B cell (primary cell): Measurements from ENCODE around the gene EDC4. TPM values are rescaled to one million over a fixed set of nuclear protein-coding genes. Genes with fewer than 3 reads are reported as not detected.

ENCODE experiments used
- ATAC-seq: fragments of 200-7000 bp; cut with Tn5 transposase; one replicate; pipeline ENCODE4 v1.10.0; 2021; ENCODE audit warnings: low read depth, mild to moderate bottlenecking, moderate number of reproducible peaks, moderate library complexity
- CTCF ChIA-PET: fragments of 350-600 bp; sonication (Branson Sonifier 250); formaldehyde crosslinking; loops from one replicate; lab custom pipeline; 2021; ENCODE audit warnings: antibody characterized with exemption, inconsistent platforms; lab: Charles Lee
- POLR2A ChIA-PET: fragments of 350-600 bp; sonication (Branson Sonifier 250); formaldehyde crosslinking; loops from one replicate; lab custom pipeline; 2021; ENCODE audit warnings: antibody characterized with exemption; lab: Charles Lee
- DNase-seq: peaks from one replicate; pipeline ENCODE4 v3.0.0; 2013
- H2AFZ ChIP-seq: 2 replicates; pipeline ENCODE4 v1.6.1; 2012; ENCODE audit warnings: mild to moderate bottlenecking, low read depth, low read length; ENCODE audit not compliant: insufficient read depth, poor library complexity, severe bottlenecking
- H3K27ac ChIP-seq, 2 donors: 1 replicate in 1 of 2; 2 replicates in 1 of 2; pipeline ENCODE4 v1.5.1; 2012 to 2013; ENCODE audit warnings: low read length in 2 of 2, mild to moderate bottlenecking in 2 of 2, moderate library complexity in 1 of 2
- H3K27me3 ChIP-seq, 4 experiments: fragments of 200-600 bp in 1 of 4; sonication (generic) in 1 of 4; replicated peaks in 1 of 4; 1 replicate in 2 of 4; 2 replicates in 2 of 4; pipeline versions ENCODE4 v1.6.1 to v1.7.0; 2013 to 2016; ENCODE audit warnings: low read length in 3 of 4, mild to moderate bottlenecking in 2 of 4, mixed read lengths in 1 of 4, moderate library complexity in 1 of 4; ENCODE audit not compliant: insufficient read depth in 4 of 4, control insufficient read depth in 3 of 4; ENCODE audit errors: control extremely low read depth in 1 of 4
- H3K36me3 ChIP-seq, 2 experiments: replicated peaks in 1 of 2; 1 replicate in 1 of 2; 2 replicates in 1 of 2; pipeline versions ENCODE4 v1.6.1 to v1.7.1; 2013; ENCODE audit warnings: low read length in 1 of 2; ENCODE audit not compliant: insufficient read depth in 2 of 2, control insufficient read depth in 1 of 2; ENCODE audit errors: control extremely low read depth in 1 of 2, extremely low read depth in 1 of 2
- H3K4me1 ChIP-seq, 2 donors: fragments of 200-600 bp in 1 of 2; sonication (generic) in 1 of 2; 1 replicate in 1 of 2; 2 replicates in 1 of 2; pipeline versions ENCODE4 v1.5.1 to v1.6.1; 2013 to 2017; ENCODE audit warnings: low read length in 2 of 2; ENCODE audit not compliant: control insufficient read depth in 2 of 2, insufficient read depth in 2 of 2
- H3K4me2 ChIP-seq: replicated peaks from 2 replicates; pipeline ENCODE3; 2012; ENCODE audit warnings: mild to moderate bottlenecking, low read depth, low read length; ENCODE audit not compliant: poor library complexity, severe bottlenecking
- H3K4me3 ChIP-seq, 5 experiments: fragments of 200-600 bp in 1 of 5; sonication (generic) in 1 of 5; 1 replicate in 3 of 5; 2 replicates in 2 of 5; pipeline versions ENCODE4 v1.5.1 to v1.7.0; 2011 to 2016; ENCODE audit warnings: low read length in 4 of 5, mild to moderate bottlenecking in 4 of 5, low read depth in 2 of 5, control low read depth in 1 of 5, moderate library complexity in 1 of 5; ENCODE audit not compliant: insufficient read depth in 1 of 5; ENCODE audit errors: control extremely low read depth in 1 of 5, extremely low read depth in 1 of 5
- H3K79me2 ChIP-seq: fragments of 200-600 bp; sonication (generic); one replicate; pipeline ENCODE4 v1.6.0; 2016; ENCODE audit warnings: low read length; ENCODE audit not compliant: control insufficient read depth, insufficient read depth
- H3K9ac ChIP-seq: fragments of 200-600 bp; sonication (generic); 2 replicates; pipeline ENCODE4 v1.6.1; 2017; ENCODE audit warnings: mild to moderate bottlenecking, low read length, moderate library complexity
- H3K9me3 ChIP-seq, 3 donors: one replicate each; pipeline versions ENCODE4 v1.6.1 to v1.7.1; 2013; ENCODE audit warnings: low read length in 2 of 3; ENCODE audit not compliant: control insufficient read depth in 2 of 3, insufficient read depth in 1 of 3; ENCODE audit errors: control extremely low read depth in 1 of 3
- H4K20me1 ChIP-seq: 2 replicates; pipeline ENCODE4 v1.6.0; 2012; ENCODE audit warnings: mild to moderate bottlenecking, low read length; ENCODE audit not compliant: insufficient read depth, control insufficient read depth, poor library complexity, severe bottlenecking
- H3K27ac Mint-ChIP-seq: one replicate; pipeline ENCODE4 v1.8.0; 2021; ENCODE audit warnings: mixed read lengths
- H3K27me3 Mint-ChIP-seq: one replicate; pipeline ENCODE4 v1.8.0; 2021; ENCODE audit warnings: mixed read lengths
- H3K4me1 Mint-ChIP-seq: one replicate; pipeline ENCODE4 v1.8.0; 2021; ENCODE audit warnings: mixed read lengths
- H3K4me3 Mint-ChIP-seq: one replicate; pipeline ENCODE4 v1.8.0; 2021; ENCODE audit warnings: mixed read lengths
- H3K9me3 Mint-ChIP-seq: one replicate; pipeline ENCODE4 v1.8.0; 2022; ENCODE audit warnings: mixed read lengths; ENCODE audit not compliant: insufficient read depth
- CTCF ChIP-seq: fragments of 200-600 bp; IDR thresholded peaks from one replicate; pipeline ENCODE4 v1.8.0; 2022; ENCODE audit warnings: antibody characterized with exemption, mild to moderate bottlenecking
- EZH2 ChIP-seq: IDR thresholded peaks from 2 replicates; pipeline ENCODE4 v1.6.1; 2012; ENCODE audit warnings: borderline replicate concordance, low read depth, mild to moderate bottlenecking, moderate library complexity, low read length; ENCODE audit not compliant: insufficient read depth, poor library complexity, severe bottlenecking
- WGBS: methylation state at CpG from one replicate; pipeline ENCODE4 v1.1.5; 2013; ENCODE audit warnings: missing lambda C conversion rate; ENCODE audit not compliant: insufficient coverage; 5-methylcytosine and 5-hydroxymethylcytosine counted together
- intact Hi-C: fragments of 100-400 bp; cut with micrococcal nuclease; formaldehyde crosslinking; loops from one replicate; pipeline ENCODE4 v1.10.0; 2022
- polyA plus RNA-seq: library from polyadenylated mRNA; depleted of rRNA; stranded (reverse); fragments of >200 nt; gene quantifications from 2 replicates; pipeline ENCODE4 v1.2.3, GENCODE V29; 2012
- small RNA-seq: library from RNA; depleted of rRNA; stranded (forward); fragments of <200 nt; gene quantifications from one replicate; pipeline ENCODE3, GENCODE V24; 2012; ENCODE audit warnings: low replicate concordance, low read depth; ENCODE audit not compliant: insufficient read length
- total RNA-seq, 2 donors: library from RNA; stranded (reverse); fragments of 120-200 nt in 1 of 2; gene quantifications; 1 replicate in 1 of 2; 2 replicates in 1 of 2; pipeline versions ENCODE4 v1.2.3 to v1.2.4, GENCODE V29; 2013 to 2022

The EDC4 gene
- total and polyA plus RNA-seq, 2 donors (not counting 1 experiment from before 2014, with no cell fraction given): 84.5 to 95.1 TPM

- Histone ChIP-seq H2AFZ (no peak overlapping the region), H3K9ac (no peak overlapping the region), H3K4me3 (no peak overlapping the region), H3K27ac (no peak overlapping the region), H3K4me1 (peaks cover 13 to 23% of the 10 kb centered on the region in 2 donors), H3K4me2 (no peak overlapping the region), H3K9me3 (no peaks in the 10 kb centered on the region), H4K20me1 (peaks cover 59% of the 10 kb centered on the region), H3K27me3 (no peaks in the 10 kb centered on the region), H3K36me3 (peaks cover 7 to 63% of the 10 kb centered on the region in 2 experiments), H3K79me2 (peaks cover 35% of the 10 kb centered on the region)
- intact Hi-C loops: no loop called here
- ATAC-seq (no peak), DNase-seq (no peak)
- WGBS: 97% methylated on average over 17 of the region's 17 CpGs
- TF ChIP-seq EZH2: no peak
- no peak for TF ChIP-seq CTCF
- ChIA-PET CTCF (interaction anchor here (1.0 to 3.6 kb wide), 2 partner anchors 47 to 54 kb away, joined by 4 to 30 read pairs; partner anchors contain the start of gene NRN1L), POLR2A (interaction anchor here (0.5 to 0.6 kb wide), 2 partner anchors 159 to 262 kb away, joined by 3 to 5 read pairs; no protein-coding TSS in a partner anchor)
- Mint-ChIP-seq H3K9me3 (no peaks in the 10 kb centered on the region), H3K27ac (no peak overlapping the region), H3K27me3 (no peaks in the 10 kb centered on the region), H3K4me3 (no peak overlapping the region), H3K4me1 (peaks cover 28% of the 10 kb centered on the region)
Measured at GRCh38 chr16:67930678-67931211, 57.9 kb downstream of the EDC4 start.

Small RNA genes within 50 kb of the gene (small RNA-seq; reads per million reads assigned to genes)
- not detected for gene AC040162.2
- not detected for gene NRN1L

Other genes starting within 250 kb of the EDC4 start
- 167 and 170 TPM in 2 replicates for gene CARMIL2, start 227.9 kb upstream of the EDC4 start, total RNA-seq
- gene CARMIL2, start 227.9 kb upstream of the EDC4 start, polyA plus RNA-seq: 169 and 235 TPM in 2 replicates
- 47.6 and 58.1 TPM in 2 replicates for gene ACD, start 212.8 kb upstream of the EDC4 start, total RNA-seq
- gene ACD, start 212.8 kb upstream of the EDC4 start, polyA plus RNA-seq: 60.2 and 71.4 TPM in 2 replicates
- gene PARD6A, start 212.1 kb upstream of the EDC4 start, total RNA-seq: 13.6 and 14.8 TPM in 2 replicates
- 7.9 and 15.9 TPM in 2 replicates for gene PARD6A, start 212.1 kb upstream of the EDC4 start, polyA plus RNA-seq
- 12.8 and 14.3 TPM in 2 replicates for gene ENKD1, start 206.3 kb upstream of the EDC4 start, total RNA-seq
- gene ENKD1, start 206.3 kb upstream of the EDC4 start, polyA plus RNA-seq: 12.6 and 13.3 TPM in 2 replicates
- 8.7 and 9.9 TPM in 2 replicates for gene C16orf86, start 206.2 kb upstream of the EDC4 start, total RNA-seq
- gene C16orf86, start 206.2 kb upstream of the EDC4 start, polyA plus RNA-seq: 13.3 and 18.0 TPM in 2 replicates
- gene GFOD2, start 153.7 kb upstream of the EDC4 start, total RNA-seq: 18.1 and 18.2 TPM in 2 replicates
- gene GFOD2, start 153.7 kb upstream of the EDC4 start, polyA plus RNA-seq: 9.5 and 11.9 TPM in 2 replicates
- 32.2 and 33.1 TPM in 2 replicates for gene RANBP10, start 66.5 kb upstream of the EDC4 start, total RNA-seq
- 26.8 and 29.0 TPM in 2 replicates for gene RANBP10, start 66.5 kb upstream of the EDC4 start, polyA plus RNA-seq
- 1.1 and 1.2 TPM in 2 replicates for gene TSNAXIP1, start 66.2 kb upstream of the EDC4 start, total RNA-seq
- gene TSNAXIP1, start 66.2 kb upstream of the EDC4 start, polyA plus RNA-seq: 0.97 and 1.2 TPM in 2 replicates
- 42.7 and 44.0 TPM in 2 replicates for gene THAP11, start 30.7 kb upstream of the EDC4 start, total RNA-seq
- 12.0 and 24.4 TPM in 2 replicates for gene THAP11, start 30.7 kb upstream of the EDC4 start, polyA plus RNA-seq
- gene NUTF2, start 26.1 kb upstream of the EDC4 start, total RNA-seq: 42.8 and 50.1 TPM in 2 replicates
- gene NUTF2, start 26.1 kb upstream of the EDC4 start, polyA plus RNA-seq: 39.6 and 87.3 TPM in 2 replicates
- 75.0 and 82.7 TPM in 2 replicates for gene CENPT, start 25.4 kb upstream of the EDC4 start, total RNA-seq
- gene CENPT, start 25.4 kb upstream of the EDC4 start, polyA plus RNA-seq: 165 and 169 TPM in 2 replicates
- 2.1 and 2.8 TPM in 2 replicates for gene NRN1L, start 11.8 kb downstream of the EDC4 start, total RNA-seq
- gene NRN1L, start 11.8 kb downstream of the EDC4 start, polyA plus RNA-seq: 4.1 and 4.2 TPM in 2 replicates
- 29.1 TPM in 2 replicates for gene PSKH1, start 20.2 kb downstream of the EDC4 start, total RNA-seq
- gene PSKH1, start 20.2 kb downstream of the EDC4 start, polyA plus RNA-seq: 13.0 and 20.1 TPM in 2 replicates
- gene CTRL, start 58.8 kb downstream of the EDC4 start, total RNA-seq: 5.8 and 8.1 TPM in 2 replicates
- 17.8 and 19.0 TPM in 2 replicates for gene CTRL, start 58.8 kb downstream of the EDC4 start, polyA plus RNA-seq
- 167 and 176 TPM in 2 replicates for gene PSMB10, start 63.8 kb downstream of the EDC4 start, total RNA-seq
- 127 and 176 TPM in 2 replicates for gene PSMB10, start 63.8 kb downstream of the EDC4 start, polyA plus RNA-seq
- 12.4 and 16.3 TPM in 2 replicates for gene LCAT, start 71.1 kb downstream of the EDC4 start, total RNA-seq
- 7.6 and 9.3 TPM in 2 replicates for gene LCAT, start 71.1 kb downstream of the EDC4 start, polyA plus RNA-seq
- gene SLC12A4, start 95.6 kb downstream of the EDC4 start, total RNA-seq: 42.2 and 43.8 TPM in 2 replicates
- gene SLC12A4, start 95.6 kb downstream of the EDC4 start, polyA plus RNA-seq: 20.2 and 34.0 TPM in 2 replicates
- 2.0 and 2.6 TPM in 2 replicates for gene DPEP3, start 107.4 kb downstream of the EDC4 start, total RNA-seq
- gene DPEP3, start 107.4 kb downstream of the EDC4 start, polyA plus RNA-seq: 1.9 and 3.1 TPM in 2 replicates
- gene DPEP2, start 126.4 kb downstream of the EDC4 start, total RNA-seq: 122 and 123 TPM in 2 replicates
- 150 and 169 TPM in 2 replicates for gene DPEP2, start 126.4 kb downstream of the EDC4 start, polyA plus RNA-seq
- gene DPEP2NB, start 142.9 kb downstream of the EDC4 start, total RNA-seq: not detected in 2 replicates
- gene DPEP2NB, start 142.9 kb downstream of the EDC4 start, polyA plus RNA-seq: not detected in 2 replicates
- 19.2 and 20.2 TPM in 2 replicates for gene DDX28, start 150.2 kb downstream of the EDC4 start, total RNA-seq
- 6.4 and 8.0 TPM in 2 replicates for gene DDX28, start 150.2 kb downstream of the EDC4 start, polyA plus RNA-seq
- 61.1 and 69.1 TPM in 2 replicates for gene DUS2, start 150.2 kb downstream of the EDC4 start, total RNA-seq
- 93.0 and 98.9 TPM in 2 replicates for gene DUS2, start 150.2 kb downstream of the EDC4 start, polyA plus RNA-seq
- 115 TPM in 2 replicates for gene NFATC3, start 212.3 kb downstream of the EDC4 start, total RNA-seq
- gene NFATC3, start 212.3 kb downstream of the EDC4 start, polyA plus RNA-seq: 33.4 and 42.7 TPM in 2 replicates